ENCODE measurements around the gene CD38.
"Not testable (repeated sequence)": the region's sequence is repeated elsewhere in the genome, so short reads cannot be mapped to it uniquely, and the experiment has no call there.

The CD38 gene

GRCh38 chr4:15778289-15779241 is at the start of gene CD38:
Gene CD38, plus strand, starts transcription at chr4:15778328. Its CDS starts 87 bp downstream, at chr4:15778415.
- H3K4me1 Mint-ChIP-seq = peaks cover 56% of the 10 kb centered on the region
- H3K27ac Mint-ChIP-seq = peak within 1 kb of the TSS; percentile 43
- ATAC-seq (peak; percentile 68), DNase-seq (ENCODE audit: low spot score in 2 of 2) (peak; percentile 37 to 83)
- H3K4me3 Mint-ChIP-seq = peak within 1 kb of the TSS; percentile 74
- H3K36me3 Mint-ChIP-seq = no peaks in the 10 kb centered on the region
- no peaks in the 10 kb centered on the region for H3K9me3 Mint-ChIP-seq

GRCh38 chr4:15729910-15730533 is 48.1 kb upstream of the CD38 start:
- Mint-ChIP-seq H3K36me3 (no peaks in the 10 kb centered on the region), H3K4me3 (no peak overlapping the region), H3K4me1 (peaks cover 12% of the 10 kb centered on the region), H3K27ac (no peak overlapping the region), H3K9me3 (no peaks in the 10 kb centered on the region)
- ATAC-seq (no peak), DNase-seq (ENCODE audit: low spot score in 2 of 2) (no peak)

- not testable (repeated sequence) for H3K4me3 Mint-ChIP-seq; H3K27ac Mint-ChIP-seq; H3K4me1 Mint-ChIP-seq; ATAC-seq; H3K9me3 Mint-ChIP-seq; H3K36me3 Mint-ChIP-seq; DNase-seq (ENCODE audit: low spot score in 2 of 2)
These were observed 45.1 kb upstream of the CD38 start for GRCh38 chr4:15733061-15733460.

- Mint-ChIP-seq H3K27ac (no peak overlapping the region), H3K9me3 (peaks cover 5% of the 10 kb centered on the region), H3K4me1 (peaks cover 19% of the 10 kb centered on the region), H3K36me3 (no peaks in the 10 kb centered on the region), H3K4me3 (no peak overlapping the region)
- DNase-seq (ENCODE audit: low spot score in 2 of 2) (no peak), ATAC-seq (no peak)
These were observed 42.6 kb upstream of the CD38 start for GRCh38 chr4:15735536-15735935.

- H3K9me3 Mint-ChIP-seq = peaks cover 5% of the 10 kb centered on the region
- H3K4me1 Mint-ChIP-seq = peaks cover 19% of the 10 kb centered on the region
- H3K36me3 Mint-ChIP-seq = no peaks in the 10 kb centered on the region
- no peak overlapping the region for H3K27ac Mint-ChIP-seq
- DNase-seq (ENCODE audit: low spot score in 2 of 2) = no peak
- H3K4me3 Mint-ChIP-seq = no peak overlapping the region
- no peak for ATAC-seq
These were observed 41.5 kb upstream of the CD38 start for GRCh38 chr4:15736514-15737050.

- peaks cover 19% of the 10 kb centered on the region for H3K4me1 Mint-ChIP-seq
- DNase-seq (ENCODE audit: low spot score in 2 of 2) (no peak), ATAC-seq (no peak)
- peaks cover 6% of the 10 kb centered on the region for H3K9me3 Mint-ChIP-seq
- no peak overlapping the region for H3K4me3 Mint-ChIP-seq
- H3K27ac Mint-ChIP-seq = no peak overlapping the region
- H3K36me3 Mint-ChIP-seq = no peaks in the 10 kb centered on the region
These were observed 40.9 kb upstream of the CD38 start for GRCh38 chr4:15737255-15737654.

- DNase-seq (ENCODE audit: low spot score in 2 of 2) (no peak), ATAC-seq (peak; percentile 86)
- Mint-ChIP-seq H3K36me3 (no peaks in the 10 kb centered on the region), H3K4me1 (peaks cover 14% of the 10 kb centered on the region), H3K4me3 (peak overlapping the region; percentile 5), H3K9me3 (peaks cover 11% of the 10 kb centered on the region), H3K27ac (no peak overlapping the region)
These were observed 39.3 kb upstream of the CD38 start for GRCh38 chr4:15738877-15739276.

GRCh38 chr4:15740764-15741404 is 37.2 kb upstream of the CD38 start:
- no peaks in the 10 kb centered on the region for H3K36me3 Mint-ChIP-seq
- H3K27ac Mint-ChIP-seq = no peak overlapping the region
- DNase-seq (ENCODE audit: low spot score in 2 of 2) = no peak
- peaks cover 13% of the 10 kb centered on the region for H3K4me1 Mint-ChIP-seq
- H3K4me3 Mint-ChIP-seq = no peak overlapping the region
- no peak for ATAC-seq
- H3K9me3 Mint-ChIP-seq = peaks cover 11% of the 10 kb centered on the region

GRCh38 chr4:15742083-15742582 is 36.0 kb upstream of the CD38 start:
- peaks cover 19% of the 10 kb centered on the region for H3K4me1 Mint-ChIP-seq
- DNase-seq (ENCODE audit: low spot score in 2 of 2) (no peak), ATAC-seq (no peak)
- H3K36me3 Mint-ChIP-seq = no peaks in the 10 kb centered on the region
- H3K9me3 Mint-ChIP-seq = peaks cover 11% of the 10 kb centered on the region
- H3K4me3 Mint-ChIP-seq = no peak overlapping the region
- no peak overlapping the region for H3K27ac Mint-ChIP-seq

- no peak overlapping the region for H3K4me3 Mint-ChIP-seq
- peaks cover 11% of the 10 kb centered on the region for H3K9me3 Mint-ChIP-seq
- H3K36me3 Mint-ChIP-seq = no peaks in the 10 kb centered on the region
- peaks cover 19% of the 10 kb centered on the region for H3K4me1 Mint-ChIP-seq
- DNase-seq (ENCODE audit: low spot score in 2 of 2) (no peak), ATAC-seq (no peak)
- no peak overlapping the region for H3K27ac Mint-ChIP-seq
These were observed 35.5 kb upstream of the CD38 start for GRCh38 chr4:15742637-15743036.

- Mint-ChIP-seq H3K4me1 (peaks cover 14% of the 10 kb centered on the region), H3K9me3 (peaks cover 11% of the 10 kb centered on the region), H3K36me3 (no peaks in the 10 kb centered on the region), H3K27ac (no peak overlapping the region), H3K4me3 (no peak overlapping the region)
- no peak for ATAC-seq
- DNase-seq (ENCODE audit: low spot score in 2 of 2) = no peak
These were observed 34.0 kb upstream of the CD38 start for GRCh38 chr4:15744016-15744545.

GRCh38 chr4:15746110-15746509 is 32.0 kb upstream of the CD38 start:
- DNase-seq (ENCODE audit: low spot score in 2 of 2) = no peak
- Mint-ChIP-seq H3K9me3 (peaks cover 9% of the 10 kb centered on the region), H3K36me3 (no peaks in the 10 kb centered on the region), H3K4me3 (no peak overlapping the region), H3K27ac (no peak overlapping the region), H3K4me1 (peaks cover 6% of the 10 kb centered on the region)
- ATAC-seq = peak; percentile 59

- peaks cover 14% of the 10 kb centered on the region for H3K4me1 Mint-ChIP-seq
- no peak overlapping the region for H3K4me3 Mint-ChIP-seq
- no peak for DNase-seq (ENCODE audit: low spot score in 2 of 2)
- H3K27ac Mint-ChIP-seq = no peak overlapping the region
- H3K36me3 Mint-ChIP-seq = no peaks in the 10 kb centered on the region
- H3K9me3 Mint-ChIP-seq = peaks cover 4% of the 10 kb centered on the region
- ATAC-seq = no peak
These were observed 29.1 kb upstream of the CD38 start for GRCh38 chr4:15749001-15749400.

GRCh38 chr4:15751153-15751552 is 27.0 kb upstream of the CD38 start:
- Mint-ChIP-seq H3K27ac (no peak overlapping the region), H3K4me3 (no peak overlapping the region), H3K36me3 (peaks cover 11% of the 10 kb centered on the region), H3K9me3 (peaks cover 4% of the 10 kb centered on the region), H3K4me1 (peaks cover 33% of the 10 kb centered on the region)
- ATAC-seq (no peak), DNase-seq (ENCODE audit: low spot score in 2 of 2) (no peak)

- Mint-ChIP-seq H3K4me1 (peaks cover 41% of the 10 kb centered on the region), H3K36me3 (peaks cover 15% of the 10 kb centered on the region), H3K9me3 (peaks cover 4% of the 10 kb centered on the region), H3K27ac (no peak overlapping the region), H3K4me3 (no peak overlapping the region)
- no peak for DNase-seq (ENCODE audit: low spot score in 2 of 2)
- no peak for ATAC-seq
These were observed 25.0 kb upstream of the CD38 start for GRCh38 chr4:15753081-15753480.

All from stimulated activated effector memory CD8-positive, alpha-beta T cell treated with anti-CD3 and anti-CD28 coated beads, Interleukin-12 subunit alpha, Interleukin-12 subunit beta, amount 100 ng/mL, for 72 hours (primary cell).